ENCODE results near the gene PCDHGA9. TPM values are rescaled to one million over a fixed set of nuclear protein-coding genes. Genes with fewer than 3 reads are reported as not detected.

The PCDHGA9 gene
- total and polyA plus RNA-seq, 4 donors = 0.59 to 13.8 (median 2.8) TPM

DNA sequence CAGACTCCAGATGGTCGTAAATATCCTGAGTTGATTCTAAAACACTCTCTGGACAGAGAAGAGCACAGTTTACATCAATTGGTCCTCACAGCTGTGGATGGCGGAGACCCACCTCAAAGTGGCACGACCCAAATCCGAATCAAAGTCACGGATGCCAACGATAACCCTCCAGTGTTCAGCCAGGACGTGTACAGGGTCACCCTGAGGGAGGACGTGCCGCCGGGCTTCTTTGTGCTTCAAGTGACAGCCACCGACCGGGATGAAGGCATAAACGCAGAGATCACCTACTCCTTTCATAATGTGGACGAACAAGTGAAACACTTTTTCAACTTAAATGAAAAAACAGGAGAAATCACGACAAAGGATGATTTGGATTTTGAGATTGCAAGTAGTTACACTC lies 41.9 kb upstream of the PCDHGA9 start:
- H3K27me3 ChIP-seq (ENCODE audit: control insufficient read depth in 3 of 3, insufficient read depth in 3 of 3, low read length in 2 of 3) = peaks cover 0 to 5% (median 3%) of the 10 kb centered on the region in 3 donors

DNA sequence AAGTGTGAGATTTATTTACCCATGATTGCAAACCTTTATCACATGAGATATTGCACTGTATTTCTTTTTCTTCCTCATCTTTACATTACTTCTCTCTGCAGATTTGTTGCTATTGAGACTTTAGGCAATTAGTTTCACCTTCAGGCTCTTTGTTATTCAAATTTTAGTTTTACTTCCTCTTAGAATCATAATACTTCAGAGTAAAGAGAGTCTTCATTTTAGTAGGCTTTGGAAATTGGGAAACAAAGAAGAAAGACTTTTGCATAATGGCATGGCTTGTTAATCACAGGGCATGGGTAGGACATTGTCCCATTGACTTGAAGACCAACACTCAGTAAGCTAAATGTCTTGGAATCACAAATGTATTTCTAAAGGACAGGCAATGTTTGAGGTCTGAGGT lies 39.9 kb upstream of the PCDHGA9 start:
- no peak overlapping the region for H3K27ac ChIP-seq (ENCODE audit: low read depth in 1 of 2, low read length in 1 of 2)
- no peak for ATAC-seq (ENCODE audit: insufficient read depth, low FRiP score)
- H3K4me1 ChIP-seq (ENCODE audit: control insufficient read depth in 5 of 5, insufficient read depth in 5 of 5, low read length in 5 of 5) = peaks cover 0 to 2% (median 0%) of the 10 kb centered on the region in 5 donors
- no peak overlapping the region for H3K4me3 ChIP-seq
- H3K36me3 ChIP-seq (ENCODE audit: control insufficient read depth in 4 of 4, insufficient read depth in 4 of 4, low read length in 4 of 4) = peaks cover 0 to 3% (median 0%) of the 10 kb centered on the region in 4 donors
- DNase-seq = no peak
- TF ChIP-seq, protein P1, sequence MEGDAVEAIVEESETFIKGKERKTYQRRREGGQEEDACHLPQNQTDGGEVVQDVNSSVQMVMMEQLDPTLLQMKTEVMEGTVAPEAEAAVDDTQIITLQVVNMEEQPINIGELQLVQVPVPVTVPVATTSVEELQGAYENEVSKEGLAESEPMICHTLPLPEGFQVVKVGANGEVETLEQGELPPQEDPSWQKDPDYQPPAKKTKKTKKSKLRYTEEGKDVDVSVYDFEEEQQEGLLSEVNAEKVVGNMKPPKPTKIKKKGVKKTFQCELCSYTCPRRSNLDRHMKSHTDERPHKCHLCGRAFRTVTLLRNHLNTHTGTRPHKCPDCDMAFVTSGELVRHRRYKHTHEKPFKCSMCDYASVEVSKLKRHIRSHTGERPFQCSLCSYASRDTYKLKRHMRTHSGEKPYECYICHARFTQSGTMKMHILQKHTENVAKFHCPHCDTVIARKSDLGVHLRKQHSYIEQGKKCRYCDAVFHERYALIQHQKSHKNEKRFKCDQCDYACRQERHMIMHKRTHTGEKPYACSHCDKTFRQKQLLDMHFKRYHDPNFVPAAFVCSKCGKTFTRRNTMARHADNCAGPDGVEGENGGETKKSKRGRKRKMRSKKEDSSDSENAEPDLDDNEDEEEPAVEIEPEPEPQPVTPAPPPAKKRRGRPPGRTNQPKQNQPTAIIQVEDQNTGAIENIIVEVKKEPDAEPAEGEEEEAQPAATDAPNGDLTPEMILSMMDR (IDR thresholded peaks at IDR 0.05; ENCODE audit: control extremely low read depth, extremely low read depth) = no peak
- peaks cover 0 to 6% (median 5%) of the 10 kb centered on the region in 3 donors for H3K27me3 ChIP-seq (ENCODE audit: control insufficient read depth in 3 of 3, insufficient read depth in 3 of 3, low read length in 2 of 3)
- peaks cover 3 to 50% (median 26%) of the 10 kb centered on the region in 4 donors for H3K9me3 ChIP-seq (ENCODE audit: control insufficient read depth in 4 of 4, insufficient read depth in 3 of 4, low read length in 3 of 4)
- H3K9ac ChIP-seq (ENCODE audit: insufficient read depth in 1 of 2, low read length in 2 of 2) = no peak overlapping the region

More for the DNA sequence above, 41.9 kb upstream of the PCDHGA9 start:
- DNase-seq (no peak), ATAC-seq (ENCODE audit: insufficient read depth, low FRiP score) (no peak)
- Histone ChIP-seq H3K4me3 (no peak overlapping the region), H3K9me3 (ENCODE audit: control insufficient read depth in 4 of 4, insufficient read depth in 3 of 4, low read length in 3 of 4) (peaks cover 11 to 55% (median 33%) of the 10 kb centered on the region in 4 donors), H3K4me1 (ENCODE audit: control insufficient read depth in 5 of 5, insufficient read depth in 5 of 5, low read length in 5 of 5) (peaks cover 0 to 2% (median 0%) of the 10 kb centered on the region in 5 donors), H3K36me3 (ENCODE audit: control insufficient read depth in 4 of 4, insufficient read depth in 4 of 4, low read length in 4 of 4) (peaks cover 0 to 3% (median 0%) of the 10 kb centered on the region in 4 donors), H3K27ac (ENCODE audit: low read depth in 1 of 2, low read length in 1 of 2) (no peak overlapping the region), H3K9ac (ENCODE audit: insufficient read depth in 1 of 2, low read length in 2 of 2) (no peak overlapping the region)
- WGBS, 2 donors = 37 to 42% methylated on average over 15 of the region's 15 CpGs
- TF ChIP-seq, protein P1 (IDR thresholded peaks at IDR 0.05; ENCODE audit: control extremely low read depth, extremely low read depth) = no peak

DNA sequence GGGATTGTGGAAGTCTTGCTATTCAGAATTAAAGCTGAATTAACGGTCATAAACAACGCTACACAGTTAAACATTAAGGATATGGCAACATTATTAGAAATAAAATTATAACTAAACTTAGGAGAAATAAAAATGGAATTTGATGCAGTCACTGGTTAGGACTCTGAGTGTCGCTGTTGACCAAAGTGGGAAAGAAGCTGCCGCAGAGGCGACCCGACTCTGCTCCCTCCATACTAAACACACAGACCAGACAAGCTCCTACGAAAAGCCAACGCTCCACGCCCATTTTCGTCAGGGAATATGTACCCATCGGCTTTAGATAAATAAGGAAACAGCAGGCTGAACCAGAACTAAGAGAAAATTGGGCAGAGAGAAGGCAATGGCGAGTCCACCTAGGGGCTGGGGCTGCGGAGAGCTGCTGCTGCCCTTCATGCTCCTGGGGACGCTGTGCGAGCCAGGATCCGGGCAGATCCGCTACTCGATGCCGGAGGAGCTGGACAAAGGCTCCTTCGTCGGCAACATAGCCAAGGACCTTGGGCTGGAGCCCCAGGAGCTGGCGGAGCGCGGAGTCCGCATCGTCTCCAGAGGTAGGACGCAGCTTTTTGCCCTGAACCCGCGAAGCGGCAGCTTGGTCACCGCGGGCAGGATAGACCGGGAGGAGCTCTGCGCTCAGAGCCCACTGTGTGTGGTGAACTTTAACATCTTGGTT lies 38.5 kb upstream of the PCDHGA9 start, which contains the start of gene PCDHGA5:
PCDHGA5 (plus strand) TSS at position 211 of the 709 bp plus-strand sequence; CDS start at position 380, 169 bp downstream.
- peaks cover 0 to 6% (median 5%) of the 10 kb centered on the region in 3 donors for H3K27me3 ChIP-seq (ENCODE audit: control insufficient read depth in 3 of 3, insufficient read depth in 3 of 3, low read length in 2 of 3)
- ATAC-seq (ENCODE audit: insufficient read depth, low FRiP score) (no peak), DNase-seq (peak in 2 of 3 donors; percentile 24 to 25)
- TF ChIP-seq, protein P1 (IDR thresholded peaks at IDR 0.05; ENCODE audit: control extremely low read depth, extremely low read depth) = no peak
- 15 to 16% methylated on average over 34 of the region's 34 CpGs for WGBS, 2 donors
- H3K36me3 ChIP-seq (ENCODE audit: control insufficient read depth in 4 of 4, insufficient read depth in 4 of 4, low read length in 4 of 4) = peaks cover 0 to 3% (median 0%) of the 10 kb centered on the region in 4 donors
- H3K27ac ChIP-seq (ENCODE audit: low read depth in 1 of 2, low read length in 1 of 2) = no peak within 1 kb of the TSS
- H3K4me1 ChIP-seq (ENCODE audit: control insufficient read depth in 5 of 5, insufficient read depth in 5 of 5, low read length in 5 of 5) = peaks cover 0 to 2% (median 0%) of the 10 kb centered on the region in 5 donors
- no peak within 1 kb of the TSS for H3K9ac ChIP-seq (ENCODE audit: insufficient read depth in 1 of 2, low read length in 2 of 2)
- peaks cover 0 to 48% (median 23%) of the 10 kb centered on the region in 4 donors for H3K9me3 ChIP-seq (ENCODE audit: control insufficient read depth in 4 of 4, insufficient read depth in 3 of 4, low read length in 3 of 4)
- no peak within 1 kb of the TSS for H3K4me3 ChIP-seq

Data from lung (tissue), 12 donors.